ENCODE data around the gene TMED5.
"Not testable (repeated sequence)": the region's sequence is repeated elsewhere in the genome, so short reads cannot be mapped to it uniquely, and the experiment has no call there.

TMED5 gene

DNA sequence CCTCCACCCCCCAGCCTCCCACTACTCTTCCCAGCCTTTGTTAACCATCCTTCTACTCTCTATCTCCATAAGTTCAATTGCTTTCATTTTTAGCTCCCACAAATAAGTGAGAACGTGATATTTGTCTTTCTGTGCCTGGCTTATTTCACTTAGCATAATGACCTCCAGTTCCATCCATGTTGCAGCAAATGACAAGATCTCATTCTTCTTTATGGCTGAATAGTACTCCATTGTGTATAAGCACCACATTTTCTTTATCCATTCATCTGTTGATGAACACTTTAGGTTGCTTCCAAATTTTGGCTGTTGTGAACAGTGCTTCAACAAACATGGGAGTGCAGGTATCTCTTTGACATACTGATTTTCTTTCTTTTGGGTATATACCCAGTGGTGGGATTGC is 14.3 kb downstream of the TMED5 start:
- not testable (repeated sequence) for H4K91ac ChIP-seq (ENCODE audit: low read length); H3K23ac ChIP-seq (ENCODE audit: low read length in 2 of 2); H2BK120ac ChIP-seq (ENCODE audit: low read depth, low read length); H2BK15ac ChIP-seq (ENCODE audit: low read depth, poor library complexity, severe bottlenecking); H2AK5ac ChIP-seq (ENCODE audit: low read length, severe bottlenecking); H3K9me3 ChIP-seq (ENCODE audit: control insufficient read depth, low read length); H3K4me3 ChIP-seq (ENCODE audit: insufficient read depth in 1 of 2, low read depth in 1 of 2, low read length in 2 of 2); H3K27me3 ChIP-seq (ENCODE audit: control insufficient read depth in 1 of 2, insufficient read depth in 1 of 2, low read length in 2 of 2); H3K9ac ChIP-seq (ENCODE audit: low read length); H2BK12ac ChIP-seq (ENCODE audit: low read length in 2 of 2); H3K79me1 ChIP-seq (replicated peaks; ENCODE audit: low read length, poor library complexity, severe bottlenecking); DNase-seq; H3K14ac ChIP-seq (ENCODE audit: low read length in 2 of 2); H3K4me1 ChIP-seq (ENCODE audit: control insufficient read depth, insufficient read depth, low read depth, low read length); H2AFZ ChIP-seq (ENCODE audit: low read depth, low read length); H3K4me2 ChIP-seq (ENCODE audit: low read length, poor library complexity, severe bottlenecking); H2BK5ac ChIP-seq (ENCODE audit: low read depth, low read length, poor library complexity, severe bottlenecking); H3K27ac ChIP-seq (ENCODE audit: low read length, poor library complexity, severe bottlenecking); H3K4ac ChIP-seq (ENCODE audit: low read depth in 1 of 2, low read length in 2 of 2); H4K8ac ChIP-seq (ENCODE audit: low read length); H3K18ac ChIP-seq (ENCODE audit: low read depth in 1 of 2, low read length in 2 of 2)
- H3K36me3 ChIP-seq (ENCODE audit: control insufficient read depth in 1 of 2, insufficient read depth in 2 of 2, low read depth in 1 of 2, low read length in 2 of 2), result peaks cover 7 to 12% of the 10 kb centered on the region in 2 experiments
- 100% methylated on average over 1 of the region's 1 CpG for WGBS

DNA sequence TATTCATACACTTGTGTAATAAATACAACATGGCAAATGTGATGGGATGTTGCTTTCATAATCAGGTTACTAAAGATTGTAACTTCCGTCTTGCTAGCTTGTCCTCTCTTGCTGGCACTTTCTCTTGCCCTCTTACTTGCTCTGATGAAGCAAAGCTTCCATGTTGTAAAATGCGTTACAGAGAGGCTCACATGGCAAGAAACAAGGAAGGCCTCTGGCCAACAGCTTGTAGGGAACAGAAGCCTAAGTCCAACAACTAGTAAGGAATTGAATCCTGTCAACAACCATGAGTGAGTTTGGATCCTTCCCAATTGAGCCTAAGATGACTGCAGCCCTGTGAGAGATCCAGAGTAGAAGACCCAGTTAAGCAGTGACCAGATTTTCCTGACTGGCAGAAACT is 15.4 kb downstream of the TMED5 start:
- no peak overlapping the region for H4K91ac ChIP-seq (ENCODE audit: low read length)
- no peaks in the 10 kb centered on the region for H3K9me3 ChIP-seq (ENCODE audit: control insufficient read depth, low read length)
- H3K9ac ChIP-seq (ENCODE audit: low read length), result no peak overlapping the region
- 98% methylated on average over 2 of the region's 2 CpGs for WGBS
- peaks cover 9% of the 10 kb centered on the region for H3K79me1 ChIP-seq (replicated peaks; ENCODE audit: low read length, poor library complexity, severe bottlenecking)
- no peak overlapping the region for H4K8ac ChIP-seq (ENCODE audit: low read length)
- no peak overlapping the region for H3K4me2 ChIP-seq (ENCODE audit: low read length, poor library complexity, severe bottlenecking)
- H3K4me1 ChIP-seq (ENCODE audit: control insufficient read depth, insufficient read depth, low read depth, low read length), result no peaks in the 10 kb centered on the region
- H3K14ac ChIP-seq (ENCODE audit: low read length in 2 of 2), result no peak overlapping the region
- no peak overlapping the region for H3K23ac ChIP-seq (ENCODE audit: low read length in 2 of 2)
- H2BK5ac ChIP-seq (ENCODE audit: low read depth, low read length, poor library complexity, severe bottlenecking), result no peak overlapping the region
- peaks cover 4 to 9% of the 10 kb centered on the region in 2 experiments for H3K36me3 ChIP-seq (ENCODE audit: control insufficient read depth in 1 of 2, insufficient read depth in 2 of 2, low read depth in 1 of 2, low read length in 2 of 2)
- H3K27me3 ChIP-seq (ENCODE audit: control insufficient read depth in 1 of 2, insufficient read depth in 1 of 2, low read length in 2 of 2), result no peaks in the 10 kb centered on the region
- no peak for DNase-seq
- H3K18ac ChIP-seq (ENCODE audit: low read depth in 1 of 2, low read length in 2 of 2), result no peak overlapping the region
- no peak overlapping the region for H3K4ac ChIP-seq (ENCODE audit: low read depth in 1 of 2, low read length in 2 of 2)
- H2BK12ac ChIP-seq (ENCODE audit: low read length in 2 of 2), result no peak overlapping the region
- H2BK120ac ChIP-seq (ENCODE audit: low read depth, low read length), result no peak overlapping the region
- no peak overlapping the region for H2BK15ac ChIP-seq (ENCODE audit: low read depth, poor library complexity, severe bottlenecking)
- no peak overlapping the region for H2AFZ ChIP-seq (ENCODE audit: low read depth, low read length)
- no peak overlapping the region for H2AK5ac ChIP-seq (ENCODE audit: low read length, severe bottlenecking)
- H3K27ac ChIP-seq (ENCODE audit: low read length, poor library complexity, severe bottlenecking), result no peak overlapping the region
- H3K4me3 ChIP-seq (ENCODE audit: insufficient read depth in 1 of 2, low read depth in 1 of 2, low read length in 2 of 2), result no peak overlapping the region

DNA sequence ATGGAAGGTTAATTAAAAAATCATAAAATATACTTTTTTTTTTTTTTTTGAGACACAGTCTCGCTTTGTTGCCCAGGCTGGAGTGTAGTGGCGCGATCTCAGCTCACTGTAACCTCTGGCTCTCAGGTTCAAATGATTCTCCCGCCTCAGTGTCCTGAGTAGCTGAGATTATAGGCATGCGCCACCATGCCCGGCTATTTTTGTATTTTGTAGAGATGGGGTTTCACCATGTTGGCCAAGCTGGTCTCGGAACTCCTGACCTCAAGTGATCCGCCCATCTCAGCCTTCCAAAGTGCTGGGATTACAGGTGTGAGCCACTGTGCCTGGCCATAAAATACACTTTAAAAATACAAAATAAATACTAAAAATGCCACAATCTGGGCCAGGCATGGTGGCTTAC is 16.9 kb downstream of the TMED5 start:
- WGBS, result 99% methylated on average over 8 of the region's 8 CpGs
- DNase-seq; H3K23ac ChIP-seq (ENCODE audit: low read length in 2 of 2): not testable (repeated sequence)

DNA sequence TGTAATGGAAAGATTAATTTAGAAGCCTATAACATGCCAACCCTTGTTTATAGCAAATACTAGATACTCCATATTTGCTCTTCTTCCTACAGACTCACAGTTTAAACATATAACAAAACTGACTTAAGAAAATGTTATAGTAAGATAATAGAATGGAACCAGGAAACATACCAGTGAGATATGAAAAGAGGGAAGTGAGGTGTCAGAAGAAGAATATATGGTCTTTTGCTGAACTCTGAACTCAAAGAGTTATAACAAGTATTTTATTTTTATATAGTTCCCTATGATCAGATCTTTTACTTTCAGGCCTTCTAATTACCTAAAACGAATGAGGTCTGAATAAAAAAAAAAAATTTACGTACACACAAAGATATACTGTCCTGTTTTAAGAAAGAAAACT is 20.9 kb downstream of the TMED5 start:
- no peak overlapping the region for H3K27ac ChIP-seq (ENCODE audit: low read length, poor library complexity, severe bottlenecking)
- no peaks in the 10 kb centered on the region for H3K4me1 ChIP-seq (ENCODE audit: control insufficient read depth, insufficient read depth, low read depth, low read length)
- no peaks in the 10 kb centered on the region for H3K9me3 ChIP-seq (ENCODE audit: control insufficient read depth, low read length)
- no peak overlapping the region for H2AFZ ChIP-seq (ENCODE audit: low read depth, low read length)
- H2BK5ac ChIP-seq (ENCODE audit: low read depth, low read length, poor library complexity, severe bottlenecking), result no peak overlapping the region
- H2BK12ac ChIP-seq (ENCODE audit: low read length in 2 of 2), result no peak overlapping the region
- H3K18ac ChIP-seq (ENCODE audit: low read depth in 1 of 2, low read length in 2 of 2), result no peak overlapping the region
- H3K27me3 ChIP-seq (ENCODE audit: control insufficient read depth in 1 of 2, insufficient read depth in 1 of 2, low read length in 2 of 2), result no peaks in the 10 kb centered on the region
- no CpG with 5 or more reads among the region's 2 CpGs for WGBS
- no peak overlapping the region for H2BK15ac ChIP-seq (ENCODE audit: low read depth, poor library complexity, severe bottlenecking)
- no peak overlapping the region for H3K14ac ChIP-seq (ENCODE audit: low read length in 2 of 2)
- no peak overlapping the region for H2AK5ac ChIP-seq (ENCODE audit: low read length, severe bottlenecking)
- no peak for DNase-seq
- no peak overlapping the region for H3K4me3 ChIP-seq (ENCODE audit: insufficient read depth in 1 of 2, low read depth in 1 of 2, low read length in 2 of 2)
- H3K23ac ChIP-seq (ENCODE audit: low read length in 2 of 2), result no peak overlapping the region
- no peak overlapping the region for H3K4ac ChIP-seq (ENCODE audit: low read depth in 1 of 2, low read length in 2 of 2)
- no peak overlapping the region for H3K4me2 ChIP-seq (ENCODE audit: low read length, poor library complexity, severe bottlenecking)
- no peak overlapping the region for H4K91ac ChIP-seq (ENCODE audit: low read length)
- H2BK120ac ChIP-seq (ENCODE audit: low read depth, low read length), result no peak overlapping the region
- H3K79me1 ChIP-seq (replicated peaks; ENCODE audit: low read length, poor library complexity, severe bottlenecking), result peaks cover 9% of the 10 kb centered on the region
- peaks cover 12 to 62% of the 10 kb centered on the region in 2 experiments for H3K36me3 ChIP-seq (ENCODE audit: control insufficient read depth in 1 of 2, insufficient read depth in 2 of 2, low read depth in 1 of 2, low read length in 2 of 2)
- H4K8ac ChIP-seq (ENCODE audit: low read length), result no peak overlapping the region
- no peak overlapping the region for H3K9ac ChIP-seq (ENCODE audit: low read length)

More for the DNA sequence above, 16.9 kb downstream of the TMED5 start:
- not testable (repeated sequence) for H3K4me3 ChIP-seq (ENCODE audit: insufficient read depth in 1 of 2, low read depth in 1 of 2, low read length in 2 of 2); H3K14ac ChIP-seq (ENCODE audit: low read length in 2 of 2); H3K4me1 ChIP-seq (ENCODE audit: control insufficient read depth, insufficient read depth, low read depth, low read length); H3K4ac ChIP-seq (ENCODE audit: low read depth in 1 of 2, low read length in 2 of 2); H2BK15ac ChIP-seq (ENCODE audit: low read depth, poor library complexity, severe bottlenecking); H2AK5ac ChIP-seq (ENCODE audit: low read length, severe bottlenecking); H3K4me2 ChIP-seq (ENCODE audit: low read length, poor library complexity, severe bottlenecking); H3K18ac ChIP-seq (ENCODE audit: low read depth in 1 of 2, low read length in 2 of 2); H3K9ac ChIP-seq (ENCODE audit: low read length); H3K9me3 ChIP-seq (ENCODE audit: control insufficient read depth, low read length); H3K27me3 ChIP-seq (ENCODE audit: control insufficient read depth in 1 of 2, insufficient read depth in 1 of 2, low read length in 2 of 2); H4K91ac ChIP-seq (ENCODE audit: low read length); H3K27ac ChIP-seq (ENCODE audit: low read length, poor library complexity, severe bottlenecking); H2BK120ac ChIP-seq (ENCODE audit: low read depth, low read length); H2AFZ ChIP-seq (ENCODE audit: low read depth, low read length); H2BK5ac ChIP-seq (ENCODE audit: low read depth, low read length, poor library complexity, severe bottlenecking); H2BK12ac ChIP-seq (ENCODE audit: low read length in 2 of 2); H3K79me1 ChIP-seq (replicated peaks; ENCODE audit: low read length, poor library complexity, severe bottlenecking); H4K8ac ChIP-seq (ENCODE audit: low read length)
- H3K36me3 ChIP-seq (ENCODE audit: control insufficient read depth in 1 of 2, insufficient read depth in 2 of 2, low read depth in 1 of 2, low read length in 2 of 2), result peaks cover 5 to 24% of the 10 kb centered on the region in 2 experiments
